ENCODE measurements around the gene AK4.
"Not testable (repeated sequence)": the region's sequence is repeated elsewhere in the genome, so short reads cannot be mapped to it uniquely, and the experiment has no call there.

The AK4 gene

GRCh38 chr1:65150583-65151263 is 2.7 kb downstream of the AK4 start:
- no peak for DNase-seq (ENCODE audit: low read depth in 2 of 2)

GRCh38 chr1:65151641-65152040 is 3.6 kb downstream of the AK4 start:
- no peak for DNase-seq (ENCODE audit: low read depth in 2 of 2)

GRCh38 chr1:65153635-65154034 is 5.6 kb downstream of the AK4 start:
- DNase-seq (ENCODE audit: low read depth in 2 of 2): no peak

- no peak for DNase-seq (ENCODE audit: low read depth in 2 of 2)
These were observed 9.0 kb downstream of the AK4 start for GRCh38 chr1:65156910-65157545.

GRCh38 chr1:65157546-65157941 is 9.5 kb downstream of the AK4 start:
- no peak for DNase-seq (ENCODE audit: low read depth in 2 of 2)

GRCh38 chr1:65159291-65159688 is 11.3 kb downstream of the AK4 start:
- not testable (repeated sequence) for DNase-seq (ENCODE audit: low read depth in 2 of 2)

- no peak for DNase-seq (ENCODE audit: low read depth in 2 of 2)
These were observed 12.0 kb downstream of the AK4 start for GRCh38 chr1:65159801-65160523.

- no peak for DNase-seq (ENCODE audit: low read depth in 2 of 2)
These were observed 15.3 kb downstream of the AK4 start for GRCh38 chr1:65163201-65163805.

- not testable (repeated sequence) for DNase-seq (ENCODE audit: low read depth in 2 of 2)
These were observed 16.1 kb downstream of the AK4 start for GRCh38 chr1:65164101-65164500.

GRCh38 chr1:65164633-65165032 is 16.6 kb downstream of the AK4 start:
- DNase-seq (ENCODE audit: low read depth in 2 of 2): no peak

- DNase-seq (ENCODE audit: low read depth in 2 of 2): no peak
These were observed 17.4 kb downstream of the AK4 start for GRCh38 chr1:65165269-65165993.

GRCh38 chr1:65166572-65167305 is 18.7 kb downstream of the AK4 start:
- DNase-seq (ENCODE audit: low read depth in 2 of 2): no peak

GRCh38 chr1:65167586-65168242 is 19.7 kb downstream of the AK4 start:
- no peak for DNase-seq (ENCODE audit: low read depth in 2 of 2)

- DNase-seq (ENCODE audit: low read depth in 2 of 2): no peak
These were observed 20.9 kb downstream of the AK4 start for GRCh38 chr1:65168867-65169266.

- DNase-seq (ENCODE audit: low read depth in 2 of 2): no peak
These were observed 22.6 kb downstream of the AK4 start for GRCh38 chr1:65170511-65171142.

- DNase-seq (ENCODE audit: low read depth in 2 of 2): no peak
These were observed 25.1 kb downstream of the AK4 start for GRCh38 chr1:65172936-65173690.

- DNase-seq (ENCODE audit: low read depth in 2 of 2): no peak
These were observed 26.6 kb downstream of the AK4 start for GRCh38 chr1:65174585-65174984.

GRCh38 chr1:65175171-65176055 is 27.4 kb downstream of the AK4 start:
- no peak for DNase-seq (ENCODE audit: low read depth in 2 of 2)
